ENCODE data around the gene NME2.

GRCh38 chr17:51165680-51166197 is 472 bp upstream of the NME2 start:
- TF ChIP-seq, protein P1, sequence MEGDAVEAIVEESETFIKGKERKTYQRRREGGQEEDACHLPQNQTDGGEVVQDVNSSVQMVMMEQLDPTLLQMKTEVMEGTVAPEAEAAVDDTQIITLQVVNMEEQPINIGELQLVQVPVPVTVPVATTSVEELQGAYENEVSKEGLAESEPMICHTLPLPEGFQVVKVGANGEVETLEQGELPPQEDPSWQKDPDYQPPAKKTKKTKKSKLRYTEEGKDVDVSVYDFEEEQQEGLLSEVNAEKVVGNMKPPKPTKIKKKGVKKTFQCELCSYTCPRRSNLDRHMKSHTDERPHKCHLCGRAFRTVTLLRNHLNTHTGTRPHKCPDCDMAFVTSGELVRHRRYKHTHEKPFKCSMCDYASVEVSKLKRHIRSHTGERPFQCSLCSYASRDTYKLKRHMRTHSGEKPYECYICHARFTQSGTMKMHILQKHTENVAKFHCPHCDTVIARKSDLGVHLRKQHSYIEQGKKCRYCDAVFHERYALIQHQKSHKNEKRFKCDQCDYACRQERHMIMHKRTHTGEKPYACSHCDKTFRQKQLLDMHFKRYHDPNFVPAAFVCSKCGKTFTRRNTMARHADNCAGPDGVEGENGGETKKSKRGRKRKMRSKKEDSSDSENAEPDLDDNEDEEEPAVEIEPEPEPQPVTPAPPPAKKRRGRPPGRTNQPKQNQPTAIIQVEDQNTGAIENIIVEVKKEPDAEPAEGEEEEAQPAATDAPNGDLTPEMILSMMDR (IDR thresholded peaks at IDR 0.05), result no peak
- peak; percentile 96 for TF ChIP-seq POLR2A (IDR thresholded peaks at IDR 0.05)

All from transverse colon (tissue), 3 donors.